Left ventricle myocardium superior (tissue), 1 donor: ENCODE results near the gene GPR78. TPM values are rescaled to one million over a fixed set of nuclear protein-coding genes. Genes with fewer than 3 reads are reported as not detected.
"Not testable (repeated sequence)": the region's sequence is repeated elsewhere in the genome, so short reads cannot be mapped to it uniquely, and the experiment has no call there.

ENCODE experiments used
- ATAC-seq: fragments of 200-7000 bp; cut with Tn5 transposase; one replicate; pipeline ENCODE4 v1.9.1; 2020; ENCODE audit warnings: mild to moderate bottlenecking, moderate library complexity
- DNase-seq: peaks from one replicate; pipeline ENCODE4 v3.0.0-alpha.2; 2020
- intact Hi-C: fragments of 100-400 bp; cut with micrococcal nuclease; formaldehyde crosslinking; loops from one replicate; pipeline ENCODE4 v1.11.0; 2022
- total RNA-seq: library from RNA; stranded (reverse); fragmentation: NEBNext Ultra II Directional; extraction: Animal tissue kit (Norgen Biotek cat#: 25700); gene quantifications from one replicate; pipeline ENCODE4 v1.2.1, GENCODE V29; 2021
- donor health status: DM: no; HTN: yes; CAD: no; lungs with severe emphysema.

GPR78 gene
- total RNA-seq, 1 donor from 2014 or later = not detected

- DNase-seq = no peak
- no peak for ATAC-seq
- intact Hi-C loops = no loop called here
Measured at GRCh38 chr4:8558080-8558960, 21.9 kb upstream of the GPR78 start.

DNA sequence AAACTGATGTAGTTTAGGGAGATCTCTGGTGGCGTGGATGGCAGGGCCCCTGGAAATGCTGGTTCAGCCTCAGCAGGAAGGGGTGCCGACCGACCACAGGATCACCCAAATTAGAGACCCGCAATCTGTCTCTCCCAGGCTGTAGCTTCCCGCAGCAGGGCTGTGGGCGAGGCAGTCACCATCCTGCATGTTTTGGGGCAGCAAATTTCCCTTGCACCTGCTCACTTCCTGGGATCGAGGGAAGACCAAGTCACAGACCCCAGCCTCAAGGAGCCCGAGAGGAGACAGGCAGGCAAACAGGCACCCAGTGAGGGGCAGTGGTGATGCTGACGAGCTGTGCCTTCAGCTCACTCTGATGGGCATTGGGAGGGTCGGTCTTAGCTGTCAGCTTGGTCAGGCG lies 21.2 kb upstream of the GPR78 start:
- ATAC-seq (no peak), DNase-seq (no peak)
- intact Hi-C loops = no loop called here

DNA sequence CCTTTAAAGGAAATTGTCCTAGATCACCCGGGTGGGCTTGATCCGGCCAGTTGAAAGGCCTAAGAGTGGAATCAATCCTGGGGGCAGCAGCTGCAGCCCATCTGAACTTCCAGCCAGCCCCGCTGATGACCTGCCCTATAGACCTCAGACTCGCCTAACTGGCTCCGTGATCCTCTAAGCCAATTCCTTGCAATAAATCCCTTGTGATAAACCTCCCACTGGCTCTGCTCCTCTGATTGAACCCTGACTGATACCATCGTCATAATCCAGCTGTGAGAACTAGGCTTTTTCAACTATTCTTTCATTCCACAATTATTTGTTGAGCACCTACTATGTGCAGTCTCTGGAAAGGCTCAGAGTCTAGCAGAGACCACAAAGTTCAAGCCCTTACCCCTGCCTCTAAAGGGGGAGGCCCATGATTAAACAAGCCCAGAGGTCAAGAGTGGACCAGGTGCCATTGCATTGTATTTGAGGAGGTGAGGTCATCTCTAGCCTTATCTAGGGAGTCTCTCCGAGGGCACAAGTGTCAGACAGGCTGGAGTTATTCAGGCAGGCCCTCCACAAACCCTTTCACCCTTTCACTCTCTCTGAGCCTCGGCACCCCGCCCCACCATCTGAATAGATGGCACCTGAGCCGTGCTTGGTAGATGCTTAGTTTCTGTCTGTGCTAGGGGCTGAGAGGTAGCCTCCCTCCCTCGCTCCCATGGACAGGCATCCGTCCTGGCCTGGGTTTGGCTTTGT lies 20.5 kb upstream of the GPR78 start:
- intact Hi-C loops = no loop called here
- ATAC-seq = no peak
- no peak for DNase-seq

DNA sequence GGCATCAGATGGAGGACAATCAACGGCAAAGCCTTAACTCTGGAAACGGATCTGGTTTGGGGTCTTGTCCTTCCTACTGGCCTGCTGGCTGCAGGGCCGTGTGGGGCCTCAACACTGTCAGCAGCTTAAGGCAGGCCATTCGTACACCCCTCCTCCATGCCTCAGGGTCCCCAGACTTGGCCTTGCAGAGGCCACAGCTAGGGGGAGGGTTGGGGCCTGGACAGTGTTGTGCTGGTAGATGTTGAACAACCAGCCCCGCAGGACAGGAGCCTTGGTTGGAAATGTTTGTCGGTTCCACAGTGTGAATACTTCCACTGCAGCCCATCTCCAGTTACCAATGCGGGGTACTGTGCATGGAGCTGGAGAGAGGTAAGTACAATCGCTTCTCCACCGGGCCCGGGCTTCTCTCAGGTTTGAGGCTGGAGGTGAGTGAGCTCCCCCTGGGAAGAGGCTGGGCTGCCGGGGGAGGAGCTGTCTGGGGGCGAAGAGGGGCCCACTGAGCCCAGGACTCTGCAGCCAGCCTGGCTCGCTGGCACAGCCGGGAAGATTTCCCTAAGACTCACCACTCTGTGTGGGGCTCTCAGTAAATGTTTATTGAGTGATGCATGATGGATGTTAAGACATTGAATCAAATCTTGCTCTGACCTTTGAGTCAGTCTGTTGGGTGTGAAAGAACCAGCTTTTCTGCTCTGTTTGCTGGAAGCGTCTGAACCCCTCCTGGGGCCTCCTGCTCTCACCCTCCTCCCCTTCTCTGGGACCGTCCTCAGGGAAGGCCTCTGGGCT lies 19.7 kb upstream of the GPR78 start:
- ATAC-seq (no peak), DNase-seq (no peak)
- intact Hi-C loops = no loop called here

DNA sequence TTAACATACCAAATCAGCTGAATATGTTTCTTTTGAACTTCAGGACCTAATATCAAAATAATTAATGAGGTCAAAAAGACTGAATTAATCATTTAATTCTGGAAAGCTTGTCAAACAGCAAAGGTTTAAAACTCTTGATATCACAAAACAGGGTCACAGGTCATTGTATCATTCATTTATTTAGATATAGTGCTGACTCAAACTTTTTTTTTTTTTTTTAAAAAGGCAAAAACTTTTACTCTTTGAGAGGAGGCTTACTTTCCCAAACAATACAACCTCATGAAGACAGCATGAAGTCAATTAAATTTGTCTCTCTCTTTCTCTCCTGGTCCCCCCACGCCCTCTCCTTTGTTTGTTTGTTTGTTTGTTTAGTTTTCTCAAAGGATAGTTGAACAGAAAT lies 15.6 kb upstream of the GPR78 start:
- intact Hi-C loops = no loop called here
- no peak for ATAC-seq

DNA sequence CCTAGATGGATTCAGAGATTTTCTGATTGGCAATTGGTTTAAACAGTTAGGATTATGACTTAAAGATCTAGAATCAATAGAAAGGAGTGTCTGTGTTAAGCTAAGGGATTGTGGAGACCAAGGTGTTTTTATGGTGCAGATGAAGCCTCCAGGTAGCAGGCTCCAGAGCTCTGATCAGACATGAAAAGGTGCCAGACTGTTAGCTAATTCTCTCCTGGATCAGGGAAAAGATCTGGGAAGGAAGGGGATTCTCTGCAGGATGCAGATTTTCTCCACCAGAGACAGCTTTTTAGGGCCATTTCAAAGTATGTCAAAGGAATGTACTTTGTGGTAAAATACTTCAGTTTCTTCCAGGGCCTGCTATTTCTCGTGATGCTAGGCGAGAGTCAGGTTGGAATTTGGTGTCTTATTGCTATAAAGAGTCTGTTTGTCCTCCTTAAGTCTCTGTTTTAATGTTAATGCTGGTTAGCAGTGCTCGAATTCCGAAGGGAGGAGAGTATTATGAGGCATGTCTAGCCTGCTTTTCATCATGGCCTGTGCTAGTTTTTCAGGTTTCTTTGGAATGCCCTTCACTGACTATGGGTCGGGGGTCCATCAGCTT lies 12.0 kb upstream of the GPR78 start:
- intact Hi-C loops = no loop called here
- no peak for ATAC-seq
- DNase-seq = no peak

More for the DNA sequence above, 15.6 kb upstream of the GPR78 start:
- DNase-seq = no peak

DNA sequence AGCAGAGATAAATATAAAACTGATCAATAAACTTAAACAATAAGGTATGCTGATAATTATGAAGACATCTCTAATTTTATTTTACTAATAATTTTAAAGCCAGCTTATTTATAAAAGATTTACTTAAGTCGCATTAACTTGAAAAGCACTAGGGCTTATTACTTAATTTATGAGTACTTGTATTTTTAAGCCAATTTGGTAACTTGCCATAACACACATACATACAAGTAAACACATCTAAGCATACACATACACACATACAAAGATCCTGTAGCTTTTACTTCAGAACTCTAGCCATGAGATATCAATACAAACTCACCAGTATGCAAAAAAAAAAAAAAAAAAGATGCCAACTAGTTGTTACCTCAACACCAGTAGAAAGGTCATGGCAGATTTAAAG lies 10.0 kb upstream of the GPR78 start:
- no peak for DNase-seq
- intact Hi-C loops = no loop called here
- ATAC-seq = no peak

DNA sequence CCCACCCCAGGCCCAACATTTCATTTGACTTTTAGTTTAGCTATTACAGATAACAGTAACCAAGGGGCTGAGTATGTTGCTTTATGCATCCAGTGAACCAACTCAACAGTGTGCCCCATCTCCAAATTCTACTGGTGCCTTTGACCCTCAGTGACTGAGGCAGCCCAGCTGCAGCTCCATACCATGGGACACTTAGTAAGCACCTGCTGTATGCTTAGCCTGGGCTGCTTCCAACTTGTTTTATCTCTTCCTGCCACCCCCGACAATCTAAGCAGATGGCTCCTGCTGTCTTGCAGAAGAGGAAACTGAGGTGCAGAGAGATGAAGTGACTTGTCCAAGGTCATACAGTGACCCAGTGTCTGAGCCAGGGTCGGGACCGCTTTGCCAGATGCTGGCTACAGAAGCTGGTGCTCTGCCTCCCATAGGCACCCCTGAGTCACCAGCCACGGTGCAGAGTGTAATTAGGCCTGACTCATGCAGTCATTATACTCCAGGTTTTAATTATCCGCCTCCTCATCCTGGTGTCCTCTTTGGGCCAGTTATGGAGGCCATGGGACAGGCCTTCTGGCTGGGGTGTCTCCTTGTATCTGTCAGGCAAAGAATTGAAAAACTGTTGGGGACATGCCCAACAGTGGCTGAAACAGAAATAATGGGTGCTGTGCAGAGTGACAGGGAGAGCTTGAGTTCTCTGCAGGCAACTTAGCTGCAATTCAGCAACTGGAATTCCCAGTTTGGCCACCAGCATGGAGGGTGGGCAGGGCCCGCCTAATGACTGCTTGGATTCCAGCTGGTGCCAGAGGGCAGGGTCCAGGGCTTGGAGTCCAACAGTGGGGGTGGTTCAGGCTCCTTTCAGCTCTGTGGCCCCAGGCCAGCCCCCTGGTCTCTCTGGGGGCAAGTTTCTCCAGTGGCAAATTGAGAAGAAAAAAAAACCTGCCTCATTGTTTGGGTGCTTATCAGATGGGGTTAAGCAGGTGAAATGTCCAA lies 8.2 kb upstream of the GPR78 start:
- ATAC-seq (no peak), DNase-seq (no peak)
- intact Hi-C loops = no loop called here

GRCh38 chr4:8573266-8573665 lies 6.9 kb upstream of the GPR78 start:
- ATAC-seq (no peak), DNase-seq (no peak)
- intact Hi-C loops = no loop called here

DNA sequence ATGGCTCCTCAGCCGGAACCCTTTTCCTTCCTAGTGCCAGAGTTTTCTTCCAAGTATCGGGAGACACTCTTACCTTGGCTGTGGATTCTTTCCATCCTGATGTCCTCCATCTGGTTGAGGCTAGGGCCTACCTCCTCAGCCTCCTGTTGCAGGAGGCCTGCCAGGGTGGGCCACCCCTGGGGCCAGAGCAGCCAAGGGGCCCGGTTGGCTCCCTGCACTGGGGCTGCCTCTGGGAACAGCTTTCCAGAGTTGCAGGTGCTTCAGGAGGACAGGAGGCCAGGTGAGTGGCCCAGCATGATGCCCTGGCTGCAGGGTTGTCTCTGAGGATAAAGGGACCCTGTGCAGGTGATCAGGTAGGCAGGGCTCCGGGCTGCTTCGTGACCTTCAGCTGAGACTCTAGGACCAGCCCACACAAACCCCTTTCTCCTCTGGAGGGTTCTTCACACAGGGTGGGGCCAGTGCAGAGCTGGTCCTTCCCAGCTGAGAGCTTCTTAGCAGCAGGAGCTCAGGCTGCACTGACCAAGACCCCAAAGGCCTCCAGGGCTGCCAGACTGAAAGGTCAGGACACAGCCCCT lies 5.3 kb upstream of the GPR78 start:
- no peak for DNase-seq
- ATAC-seq = no peak
- intact Hi-C loops = no loop called here

- ATAC-seq (no peak), DNase-seq (no peak)
- intact Hi-C loops = no loop called here
Measured at GRCh38 chr4:8575457-8575856, 4.7 kb upstream of the GPR78 start.

- intact Hi-C loops, DNase-seq, ATAC-seq: not testable (repeated sequence)
Measured at GRCh38 chr4:8576591-8576990, 3.6 kb upstream of the GPR78 start.

DNA sequence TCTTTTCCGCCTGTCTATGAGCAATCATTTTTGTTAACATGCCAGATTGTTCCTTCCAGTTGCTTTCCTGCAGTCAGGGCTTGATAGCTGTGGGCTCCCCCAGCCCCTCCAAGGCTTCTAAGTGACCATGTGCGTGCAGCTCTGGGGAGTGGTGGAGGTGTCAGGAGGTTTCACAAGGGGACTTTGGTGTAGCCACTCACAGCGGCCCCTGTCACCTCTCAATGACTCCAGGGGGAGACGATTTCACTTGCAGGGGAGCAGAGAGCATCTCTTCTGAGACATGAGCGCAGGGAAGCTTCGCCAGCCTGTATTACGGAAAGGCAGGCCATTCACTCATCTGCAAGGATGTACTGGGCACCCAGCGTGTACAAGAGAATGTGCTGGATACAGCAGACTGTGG lies 3.1 kb upstream of the GPR78 start:
- intact Hi-C loops = no loop called here
- DNase-seq (no peak), ATAC-seq (no peak)

GRCh38 chr4:8577972-8578371 lies 2.2 kb upstream of the GPR78 start:
- ATAC-seq (no peak), DNase-seq (no peak)
- intact Hi-C loops = no loop called here

- ATAC-seq (no peak), DNase-seq (no peak)
- intact Hi-C loops = no loop called here
Measured at GRCh38 chr4:8578717-8579116, 1.5 kb upstream of the GPR78 start.

DNA sequence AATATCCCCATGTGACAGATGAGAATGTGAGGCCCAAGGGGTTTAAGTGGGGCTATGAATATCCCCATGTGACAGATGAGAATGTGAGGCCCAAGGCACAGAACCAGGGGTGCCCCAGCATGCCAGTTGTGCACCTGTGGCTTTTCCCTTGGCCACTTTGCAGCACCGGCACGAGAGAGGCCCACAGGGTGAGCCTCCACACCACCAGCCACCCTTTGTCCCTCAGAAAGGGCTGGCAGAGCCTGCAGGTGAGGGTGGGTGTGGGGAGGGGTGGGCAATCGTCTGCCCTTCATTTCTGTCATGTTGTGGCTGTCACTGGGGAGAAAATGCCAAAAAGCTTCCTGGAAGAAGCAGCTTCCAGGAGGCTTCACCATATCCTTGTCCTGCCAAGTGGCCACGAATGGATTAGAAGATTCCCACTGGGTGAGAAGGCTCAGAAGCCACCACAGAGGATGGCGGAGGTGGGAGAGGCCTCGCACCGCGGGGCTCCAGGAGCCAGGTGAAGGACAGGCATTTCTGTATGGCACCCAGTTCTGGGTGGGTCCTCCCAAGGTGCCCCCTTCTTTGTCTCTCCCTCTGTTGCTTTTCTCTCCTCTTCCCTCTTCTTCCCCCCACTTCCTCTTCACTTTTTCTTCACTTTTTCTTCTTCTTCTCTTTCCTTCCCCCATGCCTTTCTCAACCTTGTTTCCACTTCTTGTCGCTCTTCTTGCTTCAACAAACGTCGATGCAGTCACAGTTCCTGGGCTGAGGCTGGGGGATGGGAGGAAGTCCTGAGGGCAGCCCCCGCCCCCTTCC lies 469 bp upstream of the GPR78 start:
- DNase-seq = no peak
- ATAC-seq = no peak
- intact Hi-C loops = no loop called here
